AG09319 (cell line): ENCODE measurements around the gene SBF2.

Experiments
- DNase-seq: peaks from one replicate; pipeline ENCODE4 v3.0.0-alpha.2; 2010; ENCODE audit warnings: low read depth; ENCODE audit errors: extremely low read depth
- TF ChIP-seq, protein P1 (sequence below): IDR thresholded peaks from 2 replicates; pipeline ENCODE4 v1.5.1; 2011; ENCODE audit warnings: low read depth, mild to moderate bottlenecking, inconsistent platforms, low read length, moderate library complexity

Gene SBF2

DNA sequence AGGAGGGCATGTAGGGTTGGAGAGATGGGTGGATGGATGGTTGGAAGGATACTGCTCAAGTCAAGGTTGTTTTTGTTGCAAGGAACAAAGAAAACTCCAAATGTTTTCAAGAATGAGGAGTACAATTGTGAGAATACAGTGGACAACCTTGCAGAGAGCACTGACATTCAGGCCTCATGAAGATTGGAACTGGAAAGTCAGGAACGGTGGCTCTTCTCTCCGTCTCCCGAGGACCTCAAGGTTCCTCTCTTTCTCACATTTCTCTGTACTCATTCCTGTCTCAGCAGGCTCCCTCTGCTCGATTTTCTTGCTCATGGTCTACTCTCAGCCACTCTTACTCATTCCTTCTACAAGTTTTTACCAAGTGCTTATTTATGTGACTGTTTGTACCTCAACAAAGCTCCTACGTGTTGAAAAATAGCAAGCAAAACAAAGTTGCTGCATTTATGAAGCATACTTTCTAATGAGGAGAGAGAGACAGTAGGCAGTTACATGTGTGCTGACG lies 532.5 kb downstream of the SBF2 start:
- DNase-seq: no peak
- TF ChIP-seq, protein P1, sequence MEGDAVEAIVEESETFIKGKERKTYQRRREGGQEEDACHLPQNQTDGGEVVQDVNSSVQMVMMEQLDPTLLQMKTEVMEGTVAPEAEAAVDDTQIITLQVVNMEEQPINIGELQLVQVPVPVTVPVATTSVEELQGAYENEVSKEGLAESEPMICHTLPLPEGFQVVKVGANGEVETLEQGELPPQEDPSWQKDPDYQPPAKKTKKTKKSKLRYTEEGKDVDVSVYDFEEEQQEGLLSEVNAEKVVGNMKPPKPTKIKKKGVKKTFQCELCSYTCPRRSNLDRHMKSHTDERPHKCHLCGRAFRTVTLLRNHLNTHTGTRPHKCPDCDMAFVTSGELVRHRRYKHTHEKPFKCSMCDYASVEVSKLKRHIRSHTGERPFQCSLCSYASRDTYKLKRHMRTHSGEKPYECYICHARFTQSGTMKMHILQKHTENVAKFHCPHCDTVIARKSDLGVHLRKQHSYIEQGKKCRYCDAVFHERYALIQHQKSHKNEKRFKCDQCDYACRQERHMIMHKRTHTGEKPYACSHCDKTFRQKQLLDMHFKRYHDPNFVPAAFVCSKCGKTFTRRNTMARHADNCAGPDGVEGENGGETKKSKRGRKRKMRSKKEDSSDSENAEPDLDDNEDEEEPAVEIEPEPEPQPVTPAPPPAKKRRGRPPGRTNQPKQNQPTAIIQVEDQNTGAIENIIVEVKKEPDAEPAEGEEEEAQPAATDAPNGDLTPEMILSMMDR: no peak

DNA sequence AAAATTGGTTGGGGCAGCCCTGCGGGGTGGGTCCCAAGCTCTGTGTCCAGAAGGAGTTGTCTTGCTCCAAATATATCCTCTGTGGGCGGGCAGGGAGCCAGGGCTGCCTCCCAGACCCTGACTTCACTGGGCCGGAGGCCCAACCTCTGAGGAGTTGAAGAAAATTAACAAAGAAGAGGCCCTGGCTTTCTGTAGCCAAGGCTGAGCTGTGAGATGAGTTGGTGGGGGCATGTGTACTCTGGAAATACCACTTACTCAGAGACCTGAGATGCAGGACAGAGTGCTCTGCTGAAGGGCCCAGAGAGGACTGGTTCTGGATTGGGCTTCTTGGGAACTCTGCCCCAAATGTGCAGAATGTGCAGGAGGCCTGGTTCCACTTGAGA lies 533.8 kb downstream of the SBF2 start:
- TF ChIP-seq, protein P1: no peak
- DNase-seq: peak; percentile 92

DNA sequence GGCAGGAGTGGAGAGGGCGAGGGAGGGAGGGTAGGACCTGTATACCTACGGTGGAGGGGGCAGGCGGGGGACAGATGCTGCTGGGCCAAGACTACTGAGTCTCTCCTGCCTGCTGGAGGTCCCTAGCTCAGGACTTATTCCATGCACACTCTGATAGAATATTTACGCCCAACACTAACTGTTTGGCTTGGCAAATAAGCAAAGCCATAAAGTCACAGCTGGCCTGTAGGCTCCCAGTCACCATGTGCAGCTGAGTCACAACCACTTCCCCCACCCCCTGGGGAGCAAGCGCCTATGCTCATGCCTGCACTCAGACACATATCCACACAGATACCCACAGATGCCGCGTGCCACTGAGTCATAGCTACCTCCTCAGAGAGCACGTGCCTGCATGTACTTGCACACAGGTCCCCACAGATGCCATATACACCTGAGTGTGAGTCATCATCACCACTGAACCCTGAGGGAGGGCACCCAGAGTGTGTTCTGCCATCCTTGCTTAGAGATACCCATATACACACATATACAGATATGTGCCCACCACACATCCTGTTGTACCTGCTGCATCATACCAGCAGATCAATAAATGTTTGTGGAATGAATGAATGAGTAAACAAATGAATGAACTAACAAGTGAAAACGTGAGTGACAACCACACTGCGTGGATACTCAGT lies 534.4 kb downstream of the SBF2 start:
- TF ChIP-seq, protein P1: no peak
- DNase-seq: peak; percentile 86

DNA sequence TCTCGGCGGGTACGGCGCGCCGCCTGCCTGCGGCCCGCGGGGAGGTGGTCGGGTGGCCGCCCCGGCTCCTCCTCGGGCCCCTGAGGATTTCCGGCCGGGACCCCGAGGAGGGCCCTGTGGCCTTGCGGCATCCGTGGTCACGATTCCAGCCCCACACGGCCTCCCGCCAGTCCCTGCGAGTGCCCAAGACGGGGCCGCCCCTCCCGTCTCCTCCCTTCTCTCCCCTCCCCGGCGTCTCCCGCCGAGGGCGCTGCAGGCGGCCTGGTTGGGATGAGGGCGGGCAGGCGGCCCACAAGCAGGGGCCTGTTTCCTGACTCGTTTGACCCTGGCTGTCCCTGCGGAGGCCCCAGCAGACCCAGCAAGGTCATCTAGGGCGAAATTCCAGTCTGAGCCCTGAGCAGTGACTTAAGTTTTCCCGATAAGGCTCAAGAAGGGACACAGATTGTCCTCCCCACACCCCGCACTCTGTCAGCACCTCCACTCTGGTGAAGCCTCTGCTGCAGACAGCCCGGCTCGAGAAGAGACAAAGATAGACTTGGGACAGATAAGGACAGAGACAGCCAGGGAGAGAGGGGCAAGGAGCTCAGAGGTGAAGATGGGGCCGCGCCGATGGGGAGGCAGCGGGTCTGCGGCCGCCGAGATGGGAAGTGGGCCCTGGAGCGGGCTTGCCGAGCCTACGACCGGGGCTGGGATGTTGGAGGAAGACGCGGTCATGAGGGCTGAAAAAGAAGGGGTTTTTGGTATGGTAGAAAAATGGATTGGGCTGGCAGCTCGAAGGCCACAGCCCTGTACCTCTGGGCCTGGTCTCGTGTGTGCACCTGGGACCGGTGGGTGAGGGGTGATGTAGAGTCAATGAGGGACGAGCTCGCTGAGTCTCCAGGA lies 535.1 kb downstream of the SBF2 start:
- TF ChIP-seq, protein P1: peak; percentile 45
- DNase-seq: no peak

DNA sequence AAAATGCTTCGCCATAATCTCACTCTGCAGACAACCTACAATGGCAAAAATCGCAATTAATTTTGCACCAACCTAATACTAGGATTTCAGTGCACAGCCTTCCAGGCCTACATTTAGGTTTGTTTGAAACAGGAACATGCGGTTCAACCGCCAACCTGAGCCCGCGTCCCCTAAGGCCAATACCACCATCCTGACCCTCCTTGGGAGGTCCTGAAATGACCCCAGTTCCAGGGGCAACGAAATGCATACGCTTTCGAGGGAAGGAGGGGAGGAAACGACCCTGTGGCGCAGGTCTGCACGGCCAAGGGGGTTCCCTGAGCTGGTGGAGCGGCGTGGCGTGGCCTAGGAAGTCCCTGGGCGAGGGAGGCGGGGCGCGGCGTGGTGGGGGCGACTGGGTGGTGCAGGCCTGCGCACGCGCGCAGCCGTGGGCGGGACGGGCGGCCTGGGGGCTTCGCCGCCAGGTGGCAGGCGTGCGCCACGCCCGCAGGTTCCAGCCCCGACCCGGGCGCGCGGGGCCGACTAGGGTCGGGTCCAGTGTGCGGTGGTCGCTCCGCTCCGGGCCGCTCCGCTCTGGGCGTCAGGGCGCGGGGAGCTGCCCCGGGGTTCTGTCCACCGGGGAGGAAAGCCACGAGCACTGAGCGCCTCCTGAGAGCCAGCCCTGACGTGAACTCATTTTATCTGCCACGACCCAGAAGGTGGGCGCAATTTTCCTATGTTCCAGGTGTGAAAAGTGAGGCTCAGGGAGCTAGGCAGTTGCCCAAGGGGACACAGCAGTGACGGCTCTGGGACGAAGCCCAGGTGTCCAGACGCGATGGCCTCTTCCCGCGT lies 536.0 kb downstream of the SBF2 start:
- TF ChIP-seq, protein P1: peak; percentile 28
- no peak for DNase-seq

DNA sequence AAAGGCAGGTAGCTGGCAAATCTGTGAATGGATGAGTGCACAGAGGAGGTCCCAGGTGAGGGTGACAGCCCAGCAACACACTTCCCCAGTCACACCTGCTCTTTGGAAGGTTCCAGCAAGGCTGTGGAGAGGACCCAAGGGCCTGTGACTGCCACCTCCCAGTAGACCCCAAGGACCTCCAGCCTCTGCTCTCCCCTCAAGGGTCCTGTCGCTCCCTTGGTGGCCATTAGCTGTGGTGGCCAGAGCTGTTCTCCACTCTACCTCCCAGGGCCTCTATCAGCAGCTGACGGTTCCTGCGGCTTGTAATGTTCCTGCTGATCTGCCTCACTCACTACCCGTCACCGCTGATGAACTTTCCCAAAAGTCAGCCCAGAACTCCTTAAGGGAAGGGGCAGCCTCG lies 537.1 kb downstream of the SBF2 start:
- DNase-seq: no peak
- TF ChIP-seq, protein P1: no peak
